Panc1 (cell line): Measurements from ENCODE around the gene ZFAND4. TPM values are rescaled to one million over a fixed set of nuclear protein-coding genes. Genes with fewer than 3 reads are reported as not detected.

ENCODE experiments used
- ATAC-seq: fragments of 200-7000 bp; cut with Tn5 transposase; 2 replicates; pipeline ENCODE4 v1.9.1; 2020; ENCODE audit warnings: mild to moderate bottlenecking, moderate library complexity
- BruUV-seq: library from RNA; stranded (reverse); fragments of 400-500 nt; replicated peaks from 2 replicates; lab custom pipeline; 2021; lab: Mats Ljungman, UMichigan
- CTCF ChIA-PET: fragments of 300-600 bp; sonication (Branson Sonifier 250); formaldehyde crosslinking; loops from one replicate; lab custom pipeline; 2022; ENCODE audit warnings: antibody characterized with exemption; lab: Charles Lee
- POLR2A ChIA-PET: fragments of 300-600 bp; sonication (Branson Sonifier 250); formaldehyde crosslinking; loops from one replicate; lab custom pipeline; 2022; ENCODE audit warnings: antibody characterized with exemption; lab: Charles Lee
- DNase-seq: peaks from one replicate; pipeline ENCODE4 v3.0.0-alpha.2; 2010; ENCODE audit warnings: low read depth, low spot score
- H3K27ac ChIP-seq: 2 replicates; pipeline ENCODE4 v1.5.1; 2011; ENCODE audit warnings: mild to moderate bottlenecking, low read length, inconsistent platforms
- H3K27me3 ChIP-seq: fragments of 200-500 bp; sonication (Bioruptor generic); 2 replicates; pipeline ENCODE4 v1.6.0; 2014; ENCODE audit warnings: low read length, inconsistent platforms; ENCODE audit not compliant: control insufficient read depth, insufficient read depth
- H3K36me3 ChIP-seq: fragments of 200-500 bp; sonication (Bioruptor generic); 2 replicates; pipeline ENCODE4 v1.5.1; 2014; ENCODE audit warnings: inconsistent platforms, mild to moderate bottlenecking, low read length, moderate library complexity; ENCODE audit not compliant: control insufficient read depth, insufficient read depth
- H3K4me1 ChIP-seq: 2 replicates; pipeline ENCODE4 v1.5.1; 2011; ENCODE audit warnings: inconsistent platforms, mild to moderate bottlenecking, low read length, moderate library complexity; ENCODE audit not compliant: control insufficient read depth, insufficient read depth
- H3K4me3 ChIP-seq, 2 experiments: 2 replicates each; pipeline ENCODE4 v1.5.1; 2011 to 2012; ENCODE audit warnings: low read depth in 2 of 2, low read length in 2 of 2, mild to moderate bottlenecking in 2 of 2, inconsistent platforms in 1 of 2, moderate library complexity in 1 of 2
- H3K9me3 ChIP-seq: fragments of 200-500 bp; sonication (Bioruptor generic); 2 replicates; pipeline ENCODE4 v1.5.1; 2014; ENCODE audit warnings: low read depth, mild to moderate bottlenecking, inconsistent platforms, low read length, moderate library complexity; ENCODE audit not compliant: control insufficient read depth, insufficient read depth
- CTCF ChIP-seq: fragments of 450-650 bp; IDR thresholded peaks from 2 replicates; pipeline ENCODE4 v1.5.1; 2017; ENCODE audit warnings: mild to moderate bottlenecking
- POLR2AphosphoS5 ChIP-seq: IDR thresholded peaks from 2 replicates; pipeline ENCODE4 v1.6.1; 2012; ENCODE audit warnings: mild to moderate bottlenecking, low read depth, low read length, moderate library complexity
- SIN3A ChIP-seq: IDR thresholded peaks from 2 replicates; pipeline ENCODE4 v1.6.1; 2012; ENCODE audit warnings: low read depth, mild to moderate bottlenecking, low read length, moderate library complexity, borderline replicate concordance; ENCODE audit not compliant: insufficient read depth
- TCF7L2 ChIP-seq: IDR thresholded peaks from 2 replicates; pipeline ENCODE4 v1.6.1; 2011; ENCODE audit warnings: mild to moderate bottlenecking, low read depth, low read length, inconsistent platforms
- in situ Hi-C: cut with HindIII; loops from 2 replicates; pipeline ENCODE4 v1.10.0; 2016; ENCODE audit warnings: low sequenced_read_pairs, low pct_unique_long_range_greater_than_20kb
- intact Hi-C: fragments of 100-400 bp; cut with micrococcal nuclease; formaldehyde crosslinking; loops from one replicate; pipeline ENCODE4 v1.10.0; 2022; ENCODE audit not compliant: unreplicated experiment
- total RNA-seq: library from RNA; stranded (reverse); gene quantifications from one replicate; pipeline ENCODE4 v1.2.1, GENCODE V29; 2021; ENCODE audit not compliant: unreplicated experiment
- TF ChIP-seq, protein P1 (sequence below), 2 experiments: IDR thresholded peaks; 2 replicates each; pipeline ENCODE4 v1.6.1; 2011 to 2012; ENCODE audit warnings: low read depth in 2 of 2, control low read depth in 1 of 2, low read length in 1 of 2, mild to moderate bottlenecking in 1 of 2, moderate library complexity in 1 of 2; ENCODE audit not compliant: insufficient read depth in 1 of 2

ZFAND4 gene
- total RNA-seq, 1 experiment from 2014 or later = 23.6 TPM

DNA sequence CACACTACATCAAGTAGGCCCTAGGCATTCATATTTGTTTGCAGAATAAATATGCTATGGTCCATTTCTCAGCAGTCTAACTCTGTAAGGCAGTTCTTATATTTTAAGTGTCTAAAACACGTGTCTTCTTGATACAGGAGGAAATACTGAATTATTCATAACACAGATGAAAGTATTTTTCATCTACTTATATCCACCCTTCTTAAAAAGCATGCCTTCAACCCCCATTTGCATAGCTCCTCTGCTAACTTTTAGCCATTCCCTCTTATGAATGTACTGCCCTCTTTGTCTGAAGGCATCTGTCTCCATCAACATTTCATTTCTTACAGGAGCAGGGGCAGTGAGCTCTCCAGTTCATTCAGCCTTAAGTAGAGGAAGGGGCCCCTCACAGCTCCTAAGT lies 57.7 kb downstream of the ZFAND4 start:
- POLR2A ChIA-PET = interaction anchor here (0.6 kb wide), 1 partner anchor 740 kb away, joined by 3 read pairs; no protein-coding TSS in a partner anchor

DNA sequence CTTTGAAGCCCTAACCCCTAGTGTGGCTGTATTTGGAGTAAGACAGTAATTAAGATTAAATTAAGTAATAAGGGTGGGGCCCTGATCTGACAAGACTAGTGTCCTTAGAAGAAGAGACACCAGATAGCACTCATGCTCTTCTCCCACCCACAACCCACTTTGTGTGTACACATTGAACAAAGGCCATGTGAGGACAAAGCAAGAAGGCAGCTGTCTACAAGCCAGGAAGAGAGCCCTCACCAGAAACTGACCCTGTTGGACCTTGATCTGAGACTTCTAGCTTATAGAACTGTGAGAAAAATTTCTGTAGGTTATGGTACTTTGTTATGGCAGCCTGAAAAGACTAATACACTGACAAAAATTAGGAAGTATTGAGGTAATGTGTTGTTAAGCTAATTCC lies 59.8 kb downstream of the ZFAND4 start:
- in situ Hi-C loops (no loop called here), intact Hi-C loops (no loop called here)
- Histone ChIP-seq H3K4me1 (no peaks in the 10 kb centered on the region), H3K4me3 (no peak overlapping the region), H3K9me3 (no peaks in the 10 kb centered on the region), H3K36me3 (no peaks in the 10 kb centered on the region; the same call in 1 of the 2 replicates), H3K27me3 (no peaks in the 10 kb centered on the region), H3K27ac (no peak overlapping the region)
- CTCF ChIA-PET = no interaction called here
- POLR2A ChIA-PET = no interaction called here
- no TSS peak for BruUV-seq
- ATAC-seq (no peak), DNase-seq (no peak)
- TF ChIP-seq SIN3A = no peak
- TF ChIP-seq, protein P1, sequence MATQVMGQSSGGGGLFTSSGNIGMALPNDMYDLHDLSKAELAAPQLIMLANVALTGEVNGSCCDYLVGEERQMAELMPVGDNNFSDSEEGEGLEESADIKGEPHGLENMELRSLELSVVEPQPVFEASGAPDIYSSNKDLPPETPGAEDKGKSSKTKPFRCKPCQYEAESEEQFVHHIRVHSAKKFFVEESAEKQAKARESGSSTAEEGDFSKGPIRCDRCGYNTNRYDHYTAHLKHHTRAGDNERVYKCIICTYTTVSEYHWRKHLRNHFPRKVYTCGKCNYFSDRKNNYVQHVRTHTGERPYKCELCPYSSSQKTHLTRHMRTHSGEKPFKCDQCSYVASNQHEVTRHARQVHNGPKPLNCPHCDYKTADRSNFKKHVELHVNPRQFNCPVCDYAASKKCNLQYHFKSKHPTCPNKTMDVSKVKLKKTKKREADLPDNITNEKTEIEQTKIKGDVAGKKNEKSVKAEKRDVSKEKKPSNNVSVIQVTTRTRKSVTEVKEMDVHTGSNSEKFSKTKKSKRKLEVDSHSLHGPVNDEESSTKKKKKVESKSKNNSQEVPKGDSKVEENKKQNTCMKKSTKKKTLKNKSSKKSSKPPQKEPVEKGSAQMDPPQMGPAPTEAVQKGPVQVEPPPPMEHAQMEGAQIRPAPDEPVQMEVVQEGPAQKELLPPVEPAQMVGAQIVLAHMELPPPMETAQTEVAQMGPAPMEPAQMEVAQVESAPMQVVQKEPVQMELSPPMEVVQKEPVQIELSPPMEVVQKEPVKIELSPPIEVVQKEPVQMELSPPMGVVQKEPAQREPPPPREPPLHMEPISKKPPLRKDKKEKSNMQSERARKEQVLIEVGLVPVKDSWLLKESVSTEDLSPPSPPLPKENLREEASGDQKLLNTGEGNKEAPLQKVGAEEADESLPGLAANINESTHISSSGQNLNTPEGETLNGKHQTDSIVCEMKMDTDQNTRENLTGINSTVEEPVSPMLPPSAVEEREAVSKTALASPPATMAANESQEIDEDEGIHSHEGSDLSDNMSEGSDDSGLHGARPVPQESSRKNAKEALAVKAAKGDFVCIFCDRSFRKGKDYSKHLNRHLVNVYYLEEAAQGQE (IDR thresholded peaks at IDR 0.05; ENCODE audit: insufficient read depth in 1 of 2, low read depth in 2 of 2, low read length in 1 of 2) = no peak
- no peak for TF ChIP-seq TCF7L2
- TF ChIP-seq CTCF = no peak
- TF ChIP-seq POLR2AphosphoS5 = no peak

More for the DNA sequence above, 57.7 kb downstream of the ZFAND4 start:
- no peak for DNase-seq
- no peaks in the 10 kb centered on the region; the same call in 1 of the 2 replicates for H3K36me3 ChIP-seq
- intact Hi-C loops = no loop called here
- no peak for ATAC-seq
- no peak overlapping the region for H3K27ac ChIP-seq
- H3K9me3 ChIP-seq = no peaks in the 10 kb centered on the region
- TF ChIP-seq POLR2AphosphoS5 (no peak), CTCF (no peak), TCF7L2 (no peak), SIN3A (no peak)
- TF ChIP-seq, protein P1 (IDR thresholded peaks at IDR 0.05; ENCODE audit: insufficient read depth in 1 of 2, low read depth in 2 of 2, low read length in 1 of 2) = no peak
- no TSS peak for BruUV-seq
- CTCF ChIA-PET = no interaction called here
- no peaks in the 10 kb centered on the region for H3K27me3 ChIP-seq
- in situ Hi-C loops = no loop called here
- H3K4me1 ChIP-seq = no peaks in the 10 kb centered on the region
- H3K4me3 ChIP-seq = no peak overlapping the region
